ENCODE results near the gene PIAS1.

DNA sequence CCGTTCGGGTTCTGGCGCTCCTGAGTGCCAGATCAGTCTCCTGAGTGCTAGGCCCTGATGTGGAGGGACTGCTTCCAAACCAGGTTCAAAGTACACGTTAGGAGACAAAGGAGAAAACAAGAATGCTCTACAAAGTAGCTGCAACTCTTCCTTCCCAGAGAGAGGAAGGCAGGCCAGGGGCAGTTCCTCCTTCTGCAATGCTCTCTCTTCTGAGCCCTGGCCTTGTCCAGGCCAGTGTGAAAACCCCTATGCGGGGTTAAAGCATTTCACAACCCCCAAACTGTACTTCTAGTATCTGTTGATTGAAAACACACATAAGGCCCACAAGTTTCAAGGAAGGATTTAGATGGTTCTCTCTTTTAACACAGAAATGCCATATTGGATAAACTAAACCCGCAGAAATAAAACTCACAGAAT, 160.7 kb downstream of the PIAS1 start:
- TF ChIP-seq, protein P1, sequence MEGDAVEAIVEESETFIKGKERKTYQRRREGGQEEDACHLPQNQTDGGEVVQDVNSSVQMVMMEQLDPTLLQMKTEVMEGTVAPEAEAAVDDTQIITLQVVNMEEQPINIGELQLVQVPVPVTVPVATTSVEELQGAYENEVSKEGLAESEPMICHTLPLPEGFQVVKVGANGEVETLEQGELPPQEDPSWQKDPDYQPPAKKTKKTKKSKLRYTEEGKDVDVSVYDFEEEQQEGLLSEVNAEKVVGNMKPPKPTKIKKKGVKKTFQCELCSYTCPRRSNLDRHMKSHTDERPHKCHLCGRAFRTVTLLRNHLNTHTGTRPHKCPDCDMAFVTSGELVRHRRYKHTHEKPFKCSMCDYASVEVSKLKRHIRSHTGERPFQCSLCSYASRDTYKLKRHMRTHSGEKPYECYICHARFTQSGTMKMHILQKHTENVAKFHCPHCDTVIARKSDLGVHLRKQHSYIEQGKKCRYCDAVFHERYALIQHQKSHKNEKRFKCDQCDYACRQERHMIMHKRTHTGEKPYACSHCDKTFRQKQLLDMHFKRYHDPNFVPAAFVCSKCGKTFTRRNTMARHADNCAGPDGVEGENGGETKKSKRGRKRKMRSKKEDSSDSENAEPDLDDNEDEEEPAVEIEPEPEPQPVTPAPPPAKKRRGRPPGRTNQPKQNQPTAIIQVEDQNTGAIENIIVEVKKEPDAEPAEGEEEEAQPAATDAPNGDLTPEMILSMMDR (IDR thresholded peaks at IDR 0.05; ENCODE audit: extremely low read depth in 1 of 2, insufficient read depth in 1 of 2, low read depth in 1 of 2, low read length in 2 of 2) = no peak
- TF ChIP-seq POLR2A (IDR thresholded peaks at IDR 0.05; ENCODE audit: low read depth, low read length) (no peak), POLR2AphosphoS5 (IDR thresholded peaks at IDR 0.05; ENCODE audit: insufficient read depth, low read depth, low read length) (no peak), EZH2 (IDR thresholded peaks at IDR 0.05; ENCODE audit: borderline replicate concordance, low read depth, low read length, severe bottlenecking) (no peak), MAX (IDR thresholded peaks at IDR 0.05; ENCODE audit: insufficient read depth, insufficient read length) (no peak), JUN (IDR thresholded peaks at IDR 0.05; ENCODE audit: borderline replicate concordance, insufficient read depth, insufficient read length, low read depth) (no peak), FOS (IDR thresholded peaks at IDR 0.05; ENCODE audit: borderline replicate concordance, insufficient read depth, low read length) (no peak)

Data from endothelial cell of umbilical vein (primary cell).